GM19395 (cell line): ENCODE results near the gene EGLN1.
"Not testable (repeated sequence)": the region's sequence is repeated elsewhere in the genome, so short reads cannot be mapped to it uniquely, and the experiment has no call there.

Experiments used
- ATAC-seq: cut with Tn5 transposase; IDR thresholded peaks from one replicate; pipeline ENCODE4 v1.9.1; 2021; ENCODE audit warnings: mild to moderate bottlenecking, moderate library complexity; ENCODE audit not compliant: unreplicated experiment

The EGLN1 gene

DNA sequence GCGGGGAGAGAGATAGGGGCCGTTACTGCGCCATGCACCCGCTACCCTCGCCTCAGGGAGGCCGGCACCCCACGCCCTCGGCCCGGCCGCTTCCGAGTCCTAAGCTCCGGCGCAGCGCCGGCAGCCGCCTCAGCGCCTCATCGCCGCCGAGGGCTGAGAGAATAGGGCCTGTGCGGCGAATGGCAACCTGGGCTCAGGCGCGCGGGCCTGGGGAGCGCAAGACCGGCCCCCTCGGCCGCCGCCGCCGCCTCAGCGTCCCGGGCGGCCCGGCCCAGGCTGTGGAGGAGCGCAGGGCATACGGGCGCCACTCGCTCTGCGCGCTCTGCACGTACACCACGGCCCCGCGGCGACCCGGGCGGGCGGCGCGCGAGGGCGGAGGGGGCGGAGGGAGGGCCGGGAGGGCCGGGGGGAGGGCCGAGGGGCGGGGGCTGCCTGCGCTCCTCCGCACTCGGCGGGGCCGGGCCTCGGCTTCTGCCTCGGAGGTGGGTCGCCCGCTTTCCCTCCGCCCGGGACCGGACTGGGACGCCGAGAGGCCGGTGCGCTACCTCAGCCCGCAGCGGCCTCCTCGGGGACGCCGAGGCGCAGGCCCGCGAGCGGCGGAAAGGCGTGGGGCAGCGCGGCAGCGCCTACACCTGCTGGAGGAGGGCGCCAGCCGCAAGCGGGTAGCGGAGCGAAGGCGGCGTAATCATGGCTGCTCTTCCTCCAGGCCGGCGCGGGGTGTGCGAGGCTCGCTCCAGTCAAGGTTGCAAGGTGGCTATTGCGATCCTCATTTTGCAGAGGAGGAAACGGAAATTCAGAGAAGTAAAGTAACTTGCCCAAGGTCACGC is at the start of gene EGLN1:
Gene EGLN1 (minus strand): TSS at position 317 of the 827 bp plus-strand sequence. CDS start 399 bp downstream, outside the sequence.
- ATAC-seq, result peak; percentile 75

GRCh38 chr1:231471500-231471899 is 49.4 kb upstream of the EGLN1 start:
- ATAC-seq, result not testable (repeated sequence)

DNA sequence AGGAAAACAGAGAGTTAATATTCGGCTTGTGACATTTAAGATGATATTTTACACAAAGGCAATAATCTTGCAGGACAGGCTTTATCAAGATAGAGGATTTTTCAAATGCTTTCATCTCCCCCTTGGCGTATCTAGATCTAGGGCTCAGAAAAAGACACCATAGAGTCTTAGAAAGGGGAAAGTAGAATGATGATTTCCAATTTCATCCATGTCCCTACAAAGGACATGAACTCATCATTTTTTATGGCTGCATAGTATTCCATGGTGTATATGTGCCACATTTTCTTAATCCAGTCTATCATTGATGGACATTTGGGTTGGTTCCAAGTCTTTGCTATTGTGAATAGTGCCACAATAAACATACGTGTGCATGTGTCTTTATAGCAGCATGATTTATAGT is 48.9 kb upstream of the EGLN1 start:
- ATAC-seq, result not testable (repeated sequence)

GRCh38 chr1:231467986-231468385 is 45.9 kb upstream of the EGLN1 start:
- no peak for ATAC-seq

GRCh38 chr1:231465051-231465450 is 43.0 kb upstream of the EGLN1 start:
- no peak for ATAC-seq

DNA sequence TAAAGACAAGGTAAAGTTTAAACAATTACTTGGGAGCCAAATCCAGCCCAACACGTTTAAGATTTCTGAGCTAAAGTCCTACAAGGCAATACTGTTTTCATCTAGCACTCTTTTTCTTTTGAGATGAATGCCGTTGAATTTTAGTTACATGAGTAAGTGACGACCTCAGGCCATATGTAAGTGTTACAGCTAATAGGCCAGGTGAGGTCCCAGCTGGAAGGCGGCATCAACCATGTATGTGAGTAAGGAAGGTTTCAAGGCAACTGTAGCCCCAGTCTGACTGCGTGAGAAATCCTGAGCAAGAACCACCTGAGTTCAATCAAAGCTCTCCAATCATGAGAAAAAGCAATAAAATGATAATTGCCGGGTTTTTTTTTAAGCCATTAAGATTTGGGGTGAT is 41.5 kb upstream of the EGLN1 start:
- no peak for ATAC-seq

DNA sequence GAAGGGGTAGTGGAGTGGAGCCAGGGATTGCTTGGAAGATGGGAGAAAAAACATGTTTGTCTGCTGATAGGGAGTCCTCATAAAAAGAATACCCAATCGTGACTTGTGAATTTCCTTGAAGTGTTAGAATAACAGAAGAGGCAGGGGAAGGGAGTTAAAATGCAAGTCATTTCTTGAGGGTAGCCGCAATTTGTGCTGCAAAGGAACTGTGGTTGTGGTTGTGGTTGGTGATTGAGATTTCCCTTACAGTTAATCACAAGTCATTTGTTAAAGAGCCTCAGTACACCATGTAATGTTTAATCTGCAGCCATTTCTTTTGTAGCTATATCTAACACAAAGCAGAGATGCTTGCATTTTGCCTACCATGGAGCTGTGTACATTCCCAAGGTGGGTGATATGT is 38.5 kb upstream of the EGLN1 start:
- ATAC-seq, result peak; percentile 85

DNA sequence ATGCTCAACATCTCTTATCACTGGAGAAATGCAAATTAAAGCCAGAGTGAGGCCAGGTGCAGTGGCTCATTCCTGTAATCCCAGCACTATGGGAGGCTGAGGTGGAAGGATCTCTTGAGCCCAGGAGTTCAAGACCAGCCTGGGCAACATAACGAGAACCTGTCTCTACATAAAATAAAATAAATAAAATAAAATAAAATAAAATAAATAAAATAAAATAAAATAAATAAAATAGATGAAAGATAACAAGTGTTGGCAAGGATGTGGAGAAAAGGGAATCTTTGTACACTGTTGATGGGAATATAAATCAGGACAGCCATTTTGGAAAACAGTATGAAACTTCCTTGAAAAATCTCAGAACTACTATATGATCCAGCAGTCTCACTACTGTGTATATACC is 37.4 kb upstream of the EGLN1 start:
- ATAC-seq, result not testable (repeated sequence)

GRCh38 chr1:231457956-231458355 is 35.9 kb upstream of the EGLN1 start:
- ATAC-seq, result not testable (repeated sequence)

DNA sequence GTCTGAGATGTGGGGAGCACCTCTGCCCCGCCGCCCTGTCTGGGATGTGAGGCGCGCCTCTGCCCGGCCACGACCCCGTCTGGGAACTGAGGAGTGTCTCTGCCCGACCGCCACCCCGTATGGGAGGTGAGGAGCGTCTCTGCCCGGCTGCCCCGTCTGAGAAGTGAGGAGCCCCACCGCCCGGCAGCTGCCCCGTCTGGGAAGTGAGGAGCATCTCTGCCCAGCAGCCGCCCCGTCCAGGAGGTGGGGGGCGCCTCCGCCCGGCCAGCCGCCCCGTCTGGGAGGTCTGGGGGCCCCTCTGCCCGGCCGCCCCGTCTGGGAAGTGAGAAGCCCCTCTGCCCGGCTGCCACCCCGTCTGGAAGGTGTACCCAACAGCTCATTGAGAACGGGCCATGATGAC is 32.0 kb upstream of the EGLN1 start:
- ATAC-seq, result not testable (repeated sequence)

DNA sequence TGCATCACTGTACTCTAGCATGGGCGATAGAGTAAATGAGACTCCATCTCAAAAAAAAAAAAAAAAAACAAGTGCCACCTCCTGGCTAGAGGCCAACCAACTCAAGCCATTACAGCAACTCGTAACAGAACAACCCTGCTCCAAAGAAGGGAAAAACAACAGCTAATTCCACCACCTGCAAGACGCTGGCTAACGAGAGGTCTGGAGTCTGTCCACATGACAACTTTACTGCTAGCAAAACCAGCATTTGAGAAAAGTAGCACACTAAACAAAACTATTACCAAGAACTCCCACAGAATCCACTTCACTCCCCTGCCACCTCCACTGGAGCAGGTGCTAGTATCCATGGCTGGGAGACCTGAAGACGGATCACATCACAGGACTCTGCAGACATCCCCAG is 24.1 kb upstream of the EGLN1 start:
- ATAC-seq, result no peak

GRCh38 chr1:231444059-231444458 is 22.0 kb upstream of the EGLN1 start:
- no peak for ATAC-seq

DNA sequence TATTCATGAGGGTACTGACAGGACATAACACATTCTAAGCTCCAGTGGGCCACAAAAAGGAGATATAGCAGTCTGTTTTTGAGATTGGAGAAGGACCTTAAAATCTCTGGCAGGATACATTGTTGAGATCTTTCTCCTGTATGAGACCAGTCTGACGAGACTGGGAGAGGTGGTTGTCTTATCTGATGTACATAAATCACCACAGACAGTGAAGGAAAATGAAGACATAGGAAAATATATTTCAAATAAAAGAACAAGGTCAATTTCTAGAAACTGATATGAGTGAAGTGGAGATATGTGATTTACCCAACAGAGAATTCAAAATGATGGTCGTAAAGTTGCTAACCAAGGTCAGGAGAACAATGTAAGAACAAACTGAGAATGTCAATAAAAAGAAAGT is 21.3 kb upstream of the EGLN1 start:
- no peak for ATAC-seq

DNA sequence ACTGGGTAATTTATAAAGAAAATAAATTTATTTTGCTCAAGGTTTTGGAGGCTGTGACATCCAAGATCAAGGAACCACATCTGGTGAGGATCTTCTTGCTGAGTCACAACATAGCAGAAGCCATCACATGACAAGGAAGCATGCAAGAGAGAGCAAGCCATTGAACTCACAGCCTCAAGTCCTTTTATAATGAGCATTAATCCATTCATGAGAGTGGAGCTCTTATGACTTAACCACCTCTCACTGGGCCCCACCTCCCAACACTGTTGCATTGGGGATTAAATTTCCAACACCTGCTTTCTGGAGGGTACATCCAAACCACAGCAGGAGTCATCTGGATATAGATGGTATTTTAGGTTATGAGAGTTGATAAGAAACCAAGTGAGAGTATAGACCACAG is 20.6 kb upstream of the EGLN1 start:
- ATAC-seq, result no peak

GRCh38 chr1:231432996-231433395 is 10.9 kb upstream of the EGLN1 start:
- no peak for ATAC-seq

GRCh38 chr1:231431665-231432415 is 9.8 kb upstream of the EGLN1 start:
- no peak for ATAC-seq

DNA sequence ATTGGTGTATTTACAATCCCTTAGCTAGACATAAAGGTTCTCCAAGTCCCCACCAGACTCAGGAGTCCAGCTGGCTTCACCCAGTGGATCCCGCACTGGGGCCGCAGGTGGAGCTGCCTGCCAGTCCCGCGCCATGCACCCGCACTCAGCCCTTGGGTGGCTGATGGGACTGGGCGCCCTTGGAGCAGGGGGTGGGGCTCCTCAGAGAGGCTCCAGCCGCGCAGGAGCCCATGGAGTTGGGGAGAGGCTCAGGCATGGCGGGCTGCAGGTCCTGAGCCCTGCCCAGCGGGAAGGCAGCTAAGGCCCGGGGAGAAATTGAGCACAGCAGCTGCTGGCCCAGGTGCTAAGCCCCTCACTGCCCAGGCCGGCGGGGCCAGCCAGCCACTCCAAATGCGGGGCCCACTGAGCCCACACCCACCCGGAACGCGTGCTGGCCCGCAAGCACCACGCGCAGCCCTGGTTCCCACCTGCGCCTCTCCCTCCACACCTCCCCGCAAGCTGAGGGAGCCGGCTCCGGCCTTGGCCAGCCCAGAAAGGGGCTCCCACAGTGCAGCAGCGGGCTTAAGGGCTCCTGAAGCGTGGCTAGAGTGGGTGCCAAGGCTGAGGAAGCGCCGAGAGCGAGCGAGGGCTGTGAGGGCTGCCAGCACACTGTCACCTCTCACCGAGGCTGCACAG is 8.7 kb upstream of the EGLN1 start:
- ATAC-seq, result not testable (repeated sequence)

DNA sequence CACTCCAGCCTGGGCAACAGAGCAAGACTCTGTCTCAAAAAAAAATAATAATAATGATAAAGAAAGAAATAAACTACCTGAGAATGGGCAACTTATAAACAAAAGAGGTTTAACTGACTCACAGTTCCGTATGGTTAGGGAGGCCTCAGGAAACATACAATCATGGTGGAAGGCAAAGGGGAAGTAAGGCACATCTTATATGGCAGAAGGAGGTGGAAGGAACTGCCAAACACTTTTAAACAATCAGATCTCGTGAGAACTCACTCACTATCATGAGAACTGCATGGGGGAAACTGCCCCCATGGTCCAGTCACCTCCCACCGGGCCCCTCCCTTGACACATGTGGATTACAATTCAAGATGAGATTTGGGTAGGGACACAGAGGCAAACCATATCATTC is 6.3 kb upstream of the EGLN1 start:
- no peak for ATAC-seq

DNA sequence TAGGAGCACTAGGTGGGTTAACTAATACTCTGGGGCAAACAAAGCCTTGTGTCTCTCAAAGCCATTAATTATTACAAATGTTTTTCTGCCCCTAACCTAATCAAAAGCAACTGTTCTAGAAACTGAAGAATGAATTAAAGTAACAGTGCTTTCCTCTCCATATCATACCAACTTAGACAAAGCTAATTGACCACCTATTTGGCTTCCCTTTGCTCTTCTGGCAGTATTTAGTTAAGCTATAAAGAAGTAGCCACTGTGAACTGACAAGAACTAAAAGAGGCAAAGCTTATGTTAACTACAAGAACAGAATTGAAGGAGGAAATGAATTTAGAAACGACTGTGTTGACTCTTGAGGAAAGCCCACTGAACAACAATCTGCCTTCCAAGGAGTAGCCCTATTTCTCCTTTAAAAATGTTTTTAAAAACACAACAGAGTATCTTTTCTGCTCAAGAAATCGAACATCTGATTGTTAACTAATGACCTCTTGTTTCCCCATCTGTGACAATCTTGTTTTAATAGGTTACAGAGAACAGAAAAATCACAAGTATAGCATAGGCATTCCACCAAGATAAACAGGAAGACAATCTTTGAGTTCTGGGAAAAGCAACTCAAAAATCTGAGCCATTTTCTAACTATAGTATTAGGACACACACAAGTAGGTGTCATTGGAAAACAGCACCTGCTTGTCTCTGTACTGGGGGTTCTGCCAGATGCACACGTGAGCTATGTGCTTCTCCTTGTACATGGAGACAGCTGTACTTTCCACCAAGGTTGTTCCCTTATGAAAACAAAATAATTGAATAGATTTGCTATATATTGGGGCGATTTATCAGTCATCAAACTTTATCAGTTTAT is 3.1 kb upstream of the EGLN1 start:
- ATAC-seq, result no peak

DNA sequence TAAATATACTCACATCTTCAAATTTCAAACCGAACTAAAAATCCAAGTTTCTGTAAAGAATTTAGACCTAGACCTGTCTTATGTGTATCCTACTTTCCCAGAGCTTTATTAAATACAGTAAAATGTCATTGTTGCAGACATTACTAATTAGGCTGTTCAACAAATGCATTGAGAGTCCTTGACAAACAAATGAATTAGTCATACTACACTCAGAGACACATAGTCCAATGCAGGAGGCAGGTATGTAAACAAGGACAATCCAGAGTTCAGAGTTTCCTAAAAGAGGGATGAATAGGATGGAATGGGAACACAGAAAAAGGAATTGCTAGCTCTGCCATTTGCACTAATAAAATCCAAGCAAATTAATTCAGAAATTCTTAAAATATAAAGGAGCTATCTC is 1.6 kb upstream of the EGLN1 start:
- ATAC-seq, result no peak
